Measurements from ENCODE around the gene CYB561D1. TPM values are rescaled to one million over a fixed set of nuclear protein-coding genes. Genes with fewer than 3 reads are reported as not detected.

CYB561D1 gene
- total RNA-seq, 2 donors from 2014 or later = 21.0 to 23.5 TPM

DNA sequence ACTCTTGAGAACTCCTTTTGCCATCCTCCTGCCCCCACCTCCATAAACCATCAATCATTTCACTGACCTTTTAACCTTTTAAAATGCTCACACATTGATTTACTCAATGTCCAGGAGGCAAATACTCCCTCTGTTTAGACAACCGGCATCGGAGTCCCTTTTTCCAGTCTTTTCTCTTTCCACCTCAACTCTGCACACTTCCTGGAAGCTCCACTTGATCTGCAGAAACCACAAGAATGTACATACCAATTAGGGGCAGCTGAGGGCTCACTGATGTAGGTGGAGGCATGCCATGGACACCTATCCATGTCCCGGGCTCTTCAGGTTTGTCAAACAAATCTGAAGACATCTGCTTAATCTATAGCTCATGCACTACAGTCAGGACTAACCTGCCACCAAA is 21.0 kb downstream of the CYB561D1 start:
- Mint-ChIP-seq H3K27me3 (peaks cover 5% of the 10 kb centered on the region), H3K4me1 (peaks cover 11% of the 10 kb centered on the region), H3K36me3 (ENCODE audit: low read depth) (no peaks in the 10 kb centered on the region), H3K4me3 (no peak overlapping the region), H3K27ac (no peak overlapping the region)
- no peaks in the 10 kb centered on the region for H3K9me3 ChIP-seq (ENCODE audit: control insufficient read depth, low read length, poor library complexity, severe bottlenecking)
- DNase-seq (no peak), ATAC-seq (no peak)

DNA sequence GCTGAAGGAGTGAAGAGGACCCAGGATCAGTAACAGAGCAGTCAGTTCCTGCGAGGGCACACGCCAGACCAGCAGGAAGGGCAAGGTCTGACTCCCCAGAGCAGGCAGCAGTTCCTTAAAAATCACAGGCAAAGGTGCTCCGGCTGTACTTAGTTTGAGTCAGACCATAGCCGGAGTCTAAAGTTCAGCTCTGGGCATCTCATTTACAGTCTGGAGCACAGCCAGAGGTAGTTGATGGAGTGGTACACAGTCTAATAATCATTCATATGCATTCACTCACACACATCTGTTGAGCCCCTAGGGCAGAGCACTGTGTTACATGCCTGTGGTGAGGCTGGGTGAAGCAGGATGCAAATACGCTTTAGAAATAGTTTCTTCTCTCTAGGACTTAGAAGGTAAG is 23.0 kb downstream of the CYB561D1 start:
- Mint-ChIP-seq H3K27ac (no peak overlapping the region), H3K4me1 (peaks cover 6% of the 10 kb centered on the region), H3K36me3 (ENCODE audit: low read depth) (no peaks in the 10 kb centered on the region), H3K4me3 (no peak overlapping the region), H3K27me3 (peaks cover 5% of the 10 kb centered on the region)
- no peaks in the 10 kb centered on the region for H3K9me3 ChIP-seq (ENCODE audit: control insufficient read depth, low read length, poor library complexity, severe bottlenecking)
- ATAC-seq (no peak), DNase-seq (no peak)

DNA sequence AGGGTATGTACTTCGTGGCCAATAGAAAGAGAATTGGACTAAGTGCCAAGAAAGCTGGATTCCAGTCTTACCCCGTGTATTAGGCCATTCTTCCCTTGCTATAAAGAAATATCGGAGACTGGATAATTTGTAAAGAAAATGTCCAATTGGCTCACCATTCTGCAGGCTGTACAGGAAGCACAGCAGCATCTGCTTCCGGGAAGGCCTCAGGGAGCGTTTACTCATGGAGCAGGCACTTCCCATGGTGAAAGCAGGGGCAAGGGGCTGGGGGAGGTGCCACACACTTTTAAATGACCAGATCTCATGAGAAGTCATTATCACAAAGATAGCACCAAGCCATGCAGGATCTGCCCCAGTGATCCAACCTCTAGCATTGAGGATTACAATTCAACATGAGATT is 23.4 kb downstream of the CYB561D1 start:
- Mint-ChIP-seq H3K36me3 (ENCODE audit: low read depth) (no peaks in the 10 kb centered on the region), H3K4me3 (no peak overlapping the region), H3K27ac (no peak overlapping the region), H3K27me3 (peaks cover 10% of the 10 kb centered on the region), H3K4me1 (peaks cover 9% of the 10 kb centered on the region)
- H3K9me3 ChIP-seq (ENCODE audit: control insufficient read depth, low read length, poor library complexity, severe bottlenecking) = no peaks in the 10 kb centered on the region
- ATAC-seq (no peak), DNase-seq (no peak)

DNA sequence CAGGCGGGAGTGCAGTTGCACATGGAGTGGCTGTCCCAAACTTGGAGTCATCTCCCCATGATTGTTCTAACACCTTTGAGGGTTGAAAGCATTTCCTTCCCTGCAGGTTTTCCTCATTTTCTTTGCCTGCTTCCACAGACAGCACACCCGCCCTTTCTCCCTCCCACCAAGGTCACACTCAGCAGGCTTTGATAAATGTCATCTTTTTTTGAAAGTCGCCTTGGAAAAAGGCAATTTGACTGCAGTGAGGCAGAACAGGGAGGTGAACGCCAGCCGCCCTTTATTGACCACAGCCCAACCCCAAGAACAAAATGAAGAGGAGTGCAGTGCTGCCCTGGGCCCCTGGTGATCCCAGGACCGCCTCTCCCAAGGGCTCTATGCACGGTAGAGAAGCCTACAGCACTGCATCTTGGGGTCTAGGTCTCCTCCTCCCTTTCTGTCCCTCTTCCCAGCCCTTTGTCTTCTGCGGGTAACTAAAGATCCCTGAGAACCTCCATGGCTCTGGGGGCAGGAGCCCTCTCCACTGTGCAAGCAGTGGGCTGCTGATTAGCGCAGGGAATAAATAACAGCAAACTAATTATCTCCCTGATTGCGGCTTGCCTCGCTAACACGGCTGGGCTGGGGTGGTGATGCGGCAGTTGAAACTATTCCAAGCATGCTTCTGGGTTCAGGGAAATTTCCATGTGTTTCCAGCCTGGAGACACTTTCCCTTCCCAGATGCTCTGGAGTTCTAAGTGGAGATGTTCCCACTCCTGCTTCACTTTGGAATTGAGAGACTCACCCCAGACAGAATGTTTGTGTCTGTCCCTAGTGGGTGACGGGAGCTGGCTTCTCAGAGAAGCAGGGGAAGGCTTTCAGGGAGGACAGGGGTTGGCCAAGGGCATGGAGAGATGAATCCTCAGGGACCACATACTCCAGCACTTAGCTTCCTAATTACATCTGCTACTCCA is 27.4 kb downstream of the CYB561D1 start:
- no peak for DNase-seq
- Mint-ChIP-seq H3K4me3 (no peak overlapping the region), H3K27ac (no peak overlapping the region), H3K36me3 (ENCODE audit: low read depth) (no peaks in the 10 kb centered on the region), H3K27me3 (peaks cover 19% of the 10 kb centered on the region), H3K4me1 (peaks cover 8% of the 10 kb centered on the region)
- ATAC-seq = no peak
- no peaks in the 10 kb centered on the region for H3K9me3 ChIP-seq (ENCODE audit: control insufficient read depth, low read length, poor library complexity, severe bottlenecking)

DNA sequence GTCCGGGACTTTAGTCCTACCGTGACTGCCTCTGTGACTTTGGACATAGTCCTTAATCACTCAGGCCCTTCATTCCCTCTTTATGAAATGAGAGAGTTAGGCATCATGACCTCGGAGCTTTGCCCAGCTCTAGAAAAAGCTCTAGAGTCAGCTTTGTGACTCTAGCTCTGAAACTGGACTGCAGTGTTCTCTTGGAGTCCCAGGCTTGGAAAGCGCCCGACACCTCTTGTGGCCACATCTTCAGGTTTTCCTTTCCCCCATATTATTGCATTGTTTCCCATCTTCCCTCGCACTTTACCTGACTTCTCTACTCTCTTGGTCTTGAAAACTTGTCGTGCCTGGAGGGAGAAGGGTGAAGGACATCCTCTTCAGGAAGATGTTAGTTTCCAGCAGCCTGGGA is 28.1 kb downstream of the CYB561D1 start:
- ATAC-seq = no peak
- Mint-ChIP-seq H3K27ac (no peak overlapping the region), H3K27me3 (peaks cover 19% of the 10 kb centered on the region), H3K4me3 (no peak overlapping the region), H3K4me1 (peaks cover 8% of the 10 kb centered on the region), H3K36me3 (ENCODE audit: low read depth) (no peaks in the 10 kb centered on the region)
- H3K9me3 ChIP-seq (ENCODE audit: control insufficient read depth, low read length, poor library complexity, severe bottlenecking) = no peaks in the 10 kb centered on the region
- DNase-seq = no peak

DNA sequence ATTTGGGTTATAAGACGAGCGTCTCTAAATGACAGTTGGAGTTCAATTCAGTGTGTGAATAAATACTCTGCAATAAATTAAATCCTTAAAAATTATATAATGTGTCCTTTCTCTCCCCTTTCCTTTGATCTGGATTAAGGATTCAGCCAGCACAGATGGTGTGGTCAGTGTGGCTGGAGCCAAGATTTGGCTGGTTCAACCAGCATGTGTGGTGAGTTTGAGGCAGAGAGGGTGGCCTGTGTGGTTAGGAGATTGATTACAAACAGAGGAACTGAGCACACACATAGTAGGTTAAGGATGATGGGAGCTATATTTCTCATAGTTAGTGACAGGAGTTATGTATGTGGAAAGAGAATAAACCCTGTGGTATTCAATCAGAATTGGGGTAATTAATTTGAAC is 29.8 kb downstream of the CYB561D1 start:
- H3K4me1 Mint-ChIP-seq = peaks cover 8% of the 10 kb centered on the region
- no peaks in the 10 kb centered on the region for H3K36me3 Mint-ChIP-seq (ENCODE audit: low read depth)
- ATAC-seq (no peak), DNase-seq (no peak)
- H3K9me3 ChIP-seq (ENCODE audit: control insufficient read depth, low read length, poor library complexity, severe bottlenecking) = no peaks in the 10 kb centered on the region
- peaks cover 19% of the 10 kb centered on the region for H3K27me3 Mint-ChIP-seq
- H3K27ac Mint-ChIP-seq = no peak overlapping the region
- no peak overlapping the region for H3K4me3 Mint-ChIP-seq

DNA sequence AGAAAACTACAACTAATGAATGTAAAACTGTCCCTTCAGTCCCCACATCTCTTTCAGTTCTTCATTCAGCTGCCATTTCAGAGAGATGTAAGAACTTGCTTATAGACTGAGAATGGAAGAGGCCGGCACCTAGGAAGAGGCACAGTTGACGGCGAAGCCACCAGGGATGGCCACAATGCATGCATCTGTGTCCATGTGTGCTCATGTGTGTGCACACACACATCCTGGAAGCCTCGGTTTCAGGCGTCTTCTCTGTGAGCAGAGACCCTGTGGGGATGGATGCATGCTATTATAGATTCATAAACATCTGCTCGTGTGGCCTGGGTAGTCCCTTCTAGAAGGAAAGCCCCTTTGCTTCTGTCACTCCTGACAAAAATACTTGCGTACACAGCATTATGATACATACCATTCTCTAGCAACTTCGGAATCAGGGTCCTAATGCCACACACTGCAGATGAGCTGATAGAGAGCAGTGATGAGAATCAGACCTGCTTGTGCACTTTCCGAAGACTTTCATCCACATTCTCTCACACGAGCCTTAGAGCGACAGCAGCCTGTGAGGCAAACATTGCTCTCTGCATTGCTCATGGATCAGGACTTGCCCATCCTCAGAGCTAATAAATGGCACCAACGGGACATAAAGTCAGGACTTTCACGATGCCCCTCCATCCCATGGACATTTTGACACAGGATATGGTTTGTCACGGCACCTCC is 33.4 kb downstream of the CYB561D1 start:
- Mint-ChIP-seq H3K4me1 (peaks cover 18% of the 10 kb centered on the region), H3K36me3 (ENCODE audit: low read depth) (peaks cover 4% of the 10 kb centered on the region), H3K27ac (no peak overlapping the region), H3K4me3 (no peak overlapping the region), H3K27me3 (peaks cover 15% of the 10 kb centered on the region)
- no peak for DNase-seq
- ATAC-seq = no peak
- H3K9me3 ChIP-seq (ENCODE audit: control insufficient read depth, low read length, poor library complexity, severe bottlenecking) = no peaks in the 10 kb centered on the region

DNA sequence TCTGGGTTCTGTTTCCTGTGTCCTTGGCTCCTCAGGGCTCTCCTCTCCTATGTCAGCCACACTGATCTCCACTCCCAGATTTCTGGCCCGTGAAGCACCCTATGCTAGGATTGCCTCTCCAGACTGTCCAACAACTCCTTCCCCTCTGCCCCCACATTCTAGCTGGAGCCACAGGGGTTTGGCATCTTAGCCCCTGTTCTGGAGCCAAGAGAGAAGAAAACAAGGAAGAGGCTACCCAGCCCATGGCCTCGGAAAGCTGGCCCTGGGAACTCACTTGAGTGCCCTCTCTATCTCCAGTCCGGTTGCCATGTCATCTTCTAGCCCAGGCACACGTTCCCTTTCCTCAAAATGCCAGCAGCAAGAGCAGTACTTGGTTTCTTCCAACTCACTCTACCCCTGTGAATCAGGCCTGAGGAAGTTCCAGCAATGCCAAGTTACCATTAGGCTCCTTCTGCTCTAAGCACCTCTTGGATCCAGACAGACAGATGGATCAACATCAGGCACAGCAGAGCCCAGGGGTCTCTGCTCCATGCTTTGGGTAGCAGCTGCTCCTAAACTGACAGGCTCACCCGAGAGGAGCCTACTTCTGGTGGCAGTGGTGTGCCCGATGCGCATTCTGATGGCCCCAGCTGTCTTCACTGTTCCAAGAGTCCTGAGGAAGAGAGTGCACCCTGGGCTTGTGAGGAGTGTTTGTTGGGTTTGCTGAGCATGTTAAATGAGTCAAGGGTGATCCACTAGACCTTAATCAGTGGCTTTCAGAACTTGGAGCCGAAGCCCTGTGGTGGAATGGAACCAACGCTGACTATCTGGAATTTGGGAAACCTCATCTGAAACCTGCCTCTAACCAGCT is 34.2 kb downstream of the CYB561D1 start:
- Mint-ChIP-seq H3K27ac (no peak overlapping the region), H3K36me3 (ENCODE audit: low read depth) (peaks cover 4% of the 10 kb centered on the region), H3K27me3 (peaks cover 7% of the 10 kb centered on the region), H3K4me3 (no peak overlapping the region), H3K4me1 (peaks cover 24% of the 10 kb centered on the region)
- no peak for ATAC-seq
- no peaks in the 10 kb centered on the region for H3K9me3 ChIP-seq (ENCODE audit: control insufficient read depth, low read length, poor library complexity, severe bottlenecking)
- DNase-seq = no peak

DNA sequence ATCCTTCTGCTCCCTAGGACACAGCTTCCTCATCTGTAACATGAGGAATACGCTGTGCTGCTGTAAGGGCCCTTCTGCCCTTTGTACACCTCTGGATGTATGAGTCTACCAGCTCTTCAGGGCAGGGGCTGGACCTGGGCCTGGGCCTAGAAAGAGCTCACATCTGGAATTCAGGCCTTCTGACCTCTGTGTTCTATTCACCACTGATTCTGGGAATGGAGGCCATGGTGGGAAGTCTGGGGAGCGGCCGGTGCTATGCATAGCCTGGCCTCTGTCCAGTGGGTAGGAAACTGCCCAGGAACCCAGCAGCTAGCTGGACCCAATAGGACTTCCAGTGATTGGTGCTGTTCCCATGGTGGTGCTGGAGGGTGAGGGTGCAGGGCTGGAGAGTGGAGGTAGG is 34.8 kb downstream of the CYB561D1 start:
- ATAC-seq (no peak), DNase-seq (no peak)
- Mint-ChIP-seq H3K27ac (no peak overlapping the region), H3K27me3 (peaks cover 5% of the 10 kb centered on the region), H3K36me3 (ENCODE audit: low read depth) (peaks cover 4% of the 10 kb centered on the region), H3K4me3 (no peak overlapping the region), H3K4me1 (peaks cover 24% of the 10 kb centered on the region)
- no peaks in the 10 kb centered on the region for H3K9me3 ChIP-seq (ENCODE audit: control insufficient read depth, low read length, poor library complexity, severe bottlenecking)

DNA sequence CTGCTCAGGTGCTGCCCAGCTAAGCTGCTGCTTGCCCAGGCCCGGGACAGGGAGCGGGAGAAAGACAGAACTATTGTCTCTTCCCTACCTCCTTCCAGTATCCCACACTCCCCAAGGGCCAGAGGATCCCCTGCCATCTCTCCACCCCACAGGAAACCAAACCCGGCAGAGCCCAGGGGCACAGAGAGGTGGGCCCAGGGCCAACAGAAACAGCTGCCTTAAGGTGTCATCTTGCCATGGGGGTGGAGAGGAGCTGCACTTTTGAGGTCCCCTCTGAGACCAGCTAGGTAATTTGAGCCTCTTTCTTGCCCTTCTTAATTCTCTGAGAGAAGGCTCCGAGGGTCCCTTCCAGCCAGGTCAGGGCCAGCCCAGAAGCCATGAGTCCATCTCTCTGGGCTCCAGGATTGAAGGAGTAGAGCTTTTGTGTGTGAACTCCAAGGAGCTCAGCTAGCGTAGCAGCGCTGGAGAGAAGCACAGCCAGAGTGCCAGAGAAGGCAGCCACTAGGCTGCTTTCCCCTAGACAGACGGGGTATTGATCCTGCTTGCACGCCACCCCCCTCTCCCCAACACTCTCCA is 36.1 kb downstream of the CYB561D1 start:
- H3K27ac Mint-ChIP-seq = peak overlapping the region; percentile 27

DNA sequence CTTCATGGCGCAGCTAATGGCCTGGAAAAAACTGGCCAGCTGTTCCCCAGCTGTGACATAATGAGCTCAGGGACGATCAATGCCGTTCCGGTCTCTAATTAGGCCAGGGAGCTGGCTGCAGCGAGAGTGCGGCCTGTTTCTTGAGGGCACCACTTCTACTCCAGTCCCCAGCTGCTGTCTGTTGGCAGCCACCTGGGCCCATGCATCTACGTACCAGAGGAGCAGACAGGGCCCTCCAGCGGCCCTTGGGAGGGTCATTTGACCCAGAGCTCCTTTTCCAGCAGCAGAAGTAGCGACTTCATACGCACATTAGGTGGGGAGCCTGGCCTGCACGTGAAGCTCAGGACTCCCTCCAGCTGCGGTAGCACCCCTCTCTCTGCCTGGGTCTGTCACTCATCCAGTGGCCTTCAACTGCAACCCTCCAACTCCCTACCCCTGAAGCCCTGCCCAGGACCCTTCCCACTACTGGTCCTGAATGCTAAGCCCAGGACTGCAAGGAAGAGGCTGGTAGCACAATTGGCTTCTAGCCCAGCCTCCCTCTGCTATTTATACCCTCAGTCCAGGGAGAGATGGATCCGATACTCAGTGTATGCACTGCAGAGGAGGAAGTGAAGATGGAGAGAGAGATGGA is 36.7 kb downstream of the CYB561D1 start:
- Mint-ChIP-seq H3K4me3 (peak overlapping the region; percentile 89), H3K27ac (peak overlapping the region; percentile 92), H3K27me3 (peaks cover 5% of the 10 kb centered on the region), H3K36me3 (ENCODE audit: low read depth) (peaks cover 4% of the 10 kb centered on the region), H3K4me1 (peaks cover 24% of the 10 kb centered on the region)
- ATAC-seq (no peak), DNase-seq (no peak)
- no peaks in the 10 kb centered on the region for H3K9me3 ChIP-seq (ENCODE audit: control insufficient read depth, low read length, poor library complexity, severe bottlenecking)

More for the DNA sequence above, 36.1 kb downstream of the CYB561D1 start:
- ATAC-seq = no peak
- Mint-ChIP-seq H3K27me3 (peaks cover 5% of the 10 kb centered on the region), H3K4me1 (peaks cover 24% of the 10 kb centered on the region), H3K4me3 (no peak overlapping the region), H3K36me3 (ENCODE audit: low read depth) (peaks cover 4% of the 10 kb centered on the region)
- H3K9me3 ChIP-seq (ENCODE audit: control insufficient read depth, low read length, poor library complexity, severe bottlenecking) = no peaks in the 10 kb centered on the region
- DNase-seq = no peak

DNA sequence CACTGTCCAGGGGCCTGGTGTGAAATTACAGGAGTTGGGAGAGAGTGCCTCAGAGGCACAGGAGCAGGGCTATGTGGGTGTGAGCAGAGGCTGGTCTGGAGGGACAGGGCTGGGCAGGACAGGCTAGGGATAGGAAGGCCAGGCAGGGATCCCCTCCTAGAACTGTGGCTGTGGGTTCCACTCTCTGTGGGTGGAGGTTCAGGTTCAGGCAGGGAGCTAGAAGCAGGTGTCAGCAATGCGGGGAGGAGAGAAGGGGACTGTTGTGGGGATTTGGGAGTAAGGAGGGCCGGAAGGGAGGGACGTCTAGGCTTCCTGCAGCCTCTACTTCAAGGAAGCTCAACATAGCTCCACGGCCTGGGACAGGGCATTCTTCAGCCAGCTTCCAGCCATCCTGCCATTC is 37.5 kb downstream of the CYB561D1 start:
- no peak for ATAC-seq
- peak overlapping the region; percentile 92 for H3K27ac Mint-ChIP-seq
- peaks cover 4% of the 10 kb centered on the region for H3K36me3 Mint-ChIP-seq (ENCODE audit: low read depth)
- H3K4me3 Mint-ChIP-seq = peak overlapping the region; percentile 89
- H3K4me1 Mint-ChIP-seq = peaks cover 21% of the 10 kb centered on the region
- H3K27me3 Mint-ChIP-seq = no peaks in the 10 kb centered on the region
- no peaks in the 10 kb centered on the region for H3K9me3 ChIP-seq (ENCODE audit: control insufficient read depth, low read length, poor library complexity, severe bottlenecking)
- no peak for DNase-seq
